Stimulated activated CD4-positive, alpha-beta T cell treated with anti-CD3 and anti-CD28 coated beads, Interleukin-15, amount 100 ng/mL, for 48 hours (primary cell): ENCODE data around the gene CT45A6.
"Not testable (repeated sequence)": the region's sequence is repeated elsewhere in the genome, so short reads cannot be mapped to it uniquely, and the experiment has no call there.

Source experiments
- DNase-seq, 2 donors: peaks; one replicate each; pipeline ENCODE4 v3.0.0-alpha.2; 2020; ENCODE audit warnings: low read depth in 2 of 2

Gene CT45A6, protein sequence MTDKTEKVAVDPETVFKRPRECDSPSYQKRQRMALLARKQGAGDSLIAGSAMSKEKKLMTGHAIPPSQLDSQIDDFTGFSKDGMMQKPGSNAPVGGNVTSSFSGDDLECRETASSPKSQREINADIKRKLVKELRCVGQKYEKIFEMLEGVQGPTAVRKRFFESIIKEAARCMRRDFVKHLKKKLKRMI

DNA sequence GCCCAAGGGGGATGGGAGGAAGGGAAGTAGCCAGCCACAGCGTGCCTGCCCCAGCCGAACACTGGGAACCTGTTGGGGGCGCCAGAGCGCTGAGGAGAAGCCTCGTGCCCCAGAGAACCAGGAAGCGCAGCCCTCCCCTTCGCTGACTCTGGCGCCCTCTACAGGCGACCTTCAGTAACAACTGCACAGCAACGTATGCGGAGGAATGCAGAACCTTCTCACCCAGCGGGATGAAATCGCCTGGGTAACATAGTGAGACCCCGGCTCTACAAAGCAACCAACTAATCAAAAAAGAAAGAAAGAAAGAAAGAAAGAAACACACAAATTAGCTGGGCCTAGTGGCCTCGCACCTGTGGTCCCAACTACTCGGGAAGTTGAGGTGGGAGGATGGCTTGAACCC lies at the start of gene CT45A6:
Gene CT45A6 (minus strand): TSS at position 101 of the 400 bp plus-strand sequence. CDS start 3,794 bp downstream, outside the sequence.
- DNase-seq, result not testable (repeated sequence)

DNA sequence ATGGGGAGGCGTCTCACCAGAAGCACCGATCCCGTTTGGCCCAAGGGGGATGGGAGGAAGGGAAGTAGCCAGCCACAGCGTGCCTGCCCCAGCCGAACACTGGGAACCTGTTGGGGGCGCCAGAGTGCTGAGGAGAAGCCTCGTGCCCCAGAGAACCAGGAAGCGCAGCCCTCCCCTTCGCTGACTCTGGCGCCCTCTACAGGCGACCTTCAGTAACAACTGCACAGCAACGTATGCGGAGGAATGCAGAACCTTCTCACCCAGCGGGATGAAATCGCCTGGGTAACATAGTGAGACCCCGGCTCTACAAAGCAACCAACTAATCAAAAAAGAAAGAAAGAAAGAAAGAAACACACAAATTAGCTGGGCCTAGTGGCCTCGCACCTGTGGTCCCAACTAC lies 34.6 kb upstream of the CT45A6 start, which contains the start of gene CT45A7:
Gene CT45A7 (minus strand): TSS at position 101 of the 400 bp plus-strand sequence. CDS start 3,747 bp downstream, outside the sequence.
- not testable (repeated sequence) for DNase-seq

DNA sequence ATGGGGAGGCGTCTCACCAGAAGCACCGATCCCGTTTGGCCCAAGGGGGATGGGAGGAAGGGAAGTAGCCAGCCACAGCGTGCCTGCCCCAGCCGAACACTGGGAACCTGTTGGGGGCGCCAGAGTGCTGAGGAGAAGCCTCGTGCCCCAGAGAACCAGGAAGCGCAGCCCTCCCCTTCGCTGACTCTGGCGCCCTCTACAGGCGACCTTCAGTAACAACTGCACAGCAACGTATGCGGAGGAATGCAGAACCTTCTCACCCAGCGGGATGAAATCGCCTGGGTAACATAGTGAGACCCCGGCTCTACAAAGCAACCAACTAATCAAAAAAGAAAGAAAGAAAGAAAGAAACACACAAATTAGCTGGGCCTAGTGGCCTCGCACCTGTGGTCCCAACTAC lies 17.3 kb upstream of the CT45A6 start, which contains the start of gene CT45A2:
Gene CT45A2 (minus strand): TSS at position 101 of the 400 bp plus-strand sequence. CDS start 3,747 bp downstream, outside the sequence.
- not testable (repeated sequence) for DNase-seq

DNA sequence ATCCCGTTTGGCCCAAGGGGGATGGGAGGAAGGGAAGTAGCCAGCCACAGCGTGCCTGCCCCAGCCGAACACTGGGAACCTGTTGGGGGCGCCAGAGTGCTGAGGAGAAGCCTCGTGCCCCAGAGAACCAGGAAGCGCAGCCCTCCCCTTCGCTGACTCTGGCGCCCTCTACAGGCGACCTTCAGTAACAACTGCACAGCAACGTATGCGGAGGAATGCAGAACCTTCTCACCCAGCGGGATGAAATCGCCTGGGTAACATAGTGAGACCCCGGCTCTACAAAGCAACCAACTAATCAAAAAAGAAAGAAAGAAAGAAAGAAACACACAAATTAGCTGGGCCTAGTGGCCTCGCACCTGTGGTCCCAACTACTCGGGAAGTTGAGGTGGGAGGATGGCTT lies 17.2 kb downstream of the CT45A6 start, which contains the start of gene CT45A5:
Gene CT45A5 (minus strand): TSS at position 101 of the 400 bp plus-strand sequence. CDS start 3,774 bp downstream, outside the sequence.
- DNase-seq, result not testable (repeated sequence)

DNA sequence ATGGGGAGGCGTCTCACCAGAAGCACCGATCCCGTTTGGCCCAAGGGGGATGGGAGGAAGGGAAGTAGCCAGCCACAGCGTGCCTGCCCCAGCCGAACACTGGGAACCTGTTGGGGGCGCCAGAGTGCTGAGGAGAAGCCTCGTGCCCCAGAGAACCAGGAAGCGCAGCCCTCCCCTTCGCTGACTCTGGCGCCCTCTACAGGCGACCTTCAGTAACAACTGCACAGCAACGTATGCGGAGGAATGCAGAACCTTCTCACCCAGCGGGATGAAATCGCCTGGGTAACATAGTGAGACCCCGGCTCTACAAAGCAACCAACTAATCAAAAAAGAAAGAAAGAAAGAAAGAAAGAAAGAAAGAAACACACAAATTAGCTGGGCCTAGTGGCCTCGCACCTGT lies 34.5 kb downstream of the CT45A6 start, which contains the start of gene CT45A3:
Gene CT45A3 (minus strand): TSS at position 101 of the 400 bp plus-strand sequence. CDS start 3,747 bp downstream, outside the sequence.
- not testable (repeated sequence) for DNase-seq

DNA sequence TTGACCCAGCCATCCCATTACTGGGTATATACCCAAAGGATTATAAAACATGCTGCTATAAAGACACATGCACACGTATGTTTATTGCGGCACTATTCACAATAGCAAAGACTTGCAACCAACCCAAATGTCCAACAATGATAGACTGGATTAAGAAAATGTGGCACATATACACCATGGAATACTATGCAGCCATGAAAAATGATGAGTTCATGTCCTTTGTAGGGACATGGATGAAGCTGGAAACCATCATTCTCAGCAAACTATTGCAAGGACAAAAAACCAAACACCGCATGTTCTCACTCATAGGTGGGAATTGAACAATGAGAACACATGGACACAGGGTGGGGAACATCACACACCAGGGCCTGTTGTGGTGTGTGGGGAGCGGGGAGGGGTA lies 57.8 kb downstream of the CT45A6 start:
- not testable (repeated sequence) for DNase-seq
